Endothelial cell of umbilical vein (primary cell): ENCODE data around the gene MED27. TPM values are rescaled to one million over a fixed set of nuclear protein-coding genes. Genes with fewer than 3 reads are reported as not detected.

Experiments used
- BruUV-seq: library from RNA; stranded (reverse); fragments of 400-500 nt; replicated peaks from 2 replicates; lab custom pipeline; 2021; lab: Mats Ljungman, UMichigan
- CTCF ChIA-PET: fragments of 300-600, 350-600 bp; sonication (Branson Sonifier 250); formaldehyde crosslinking; loops from one replicate; lab custom pipeline; 2021; ENCODE audit warnings: antibody characterized with exemption, inconsistent platforms; lab: Charles Lee
- POLR2A ChIA-PET: fragments of 300-600, 350-600 bp; sonication (Branson Sonifier 250); formaldehyde crosslinking; loops from one replicate; lab custom pipeline; 2021; ENCODE audit warnings: antibody characterized with exemption, inconsistent platforms; lab: Charles Lee
- DNase-seq: peaks from one replicate; pipeline ENCODE4 v3.0.0-alpha.2; 2011; ENCODE audit warnings: low read depth, low spot score
- FAIRE-seq: peaks from 2 replicates; lab custom pipeline; 2011; peaks lifted over from hg19 to GRCh38; lab: Jason Lieb, UNC
- H2AFZ ChIP-seq: 2 replicates; pipeline ENCODE4 v1.6.0; 2012; ENCODE audit warnings: low read depth, low read length, control low read depth, inconsistent platforms
- H3K27ac ChIP-seq: 2 replicates; pipeline ENCODE4 v1.5.1; 2011; ENCODE audit warnings: low read depth, mild to moderate bottlenecking, control low read depth, low read length, moderate library complexity; ENCODE audit not compliant: insufficient read depth
- H3K27me3 ChIP-seq, 2 experiments: 2 replicates each; pipeline versions ENCODE4 v1.6.0 to v1.6.1; 2011; ENCODE audit warnings: low read length in 2 of 2, mixed read lengths in 1 of 2; ENCODE audit not compliant: control insufficient read depth in 2 of 2, insufficient read depth in 2 of 2
- H3K36me3 ChIP-seq, 2 experiments: 2 replicates in 1 of 2; 3 replicates in 1 of 2; pipeline ENCODE4 v1.5.1; 2011; ENCODE audit warnings: low read length in 2 of 2, mild to moderate bottlenecking in 1 of 2, moderate library complexity in 1 of 2; ENCODE audit not compliant: control insufficient read depth in 2 of 2, insufficient read depth in 2 of 2; ENCODE audit errors: extremely low read depth in 1 of 2
- H3K4me1 ChIP-seq: 3 replicates; pipeline ENCODE4 v1.5.1; 2011; ENCODE audit warnings: mild to moderate bottlenecking, low read length; ENCODE audit not compliant: control insufficient read depth, insufficient read depth; ENCODE audit errors: extremely low read depth
- H3K4me2 ChIP-seq: 2 replicates; pipeline ENCODE4 v1.6.1; 2011; ENCODE audit warnings: low read length, control low read depth, mixed read lengths; ENCODE audit not compliant: insufficient read depth
- H3K4me3 ChIP-seq, 3 experiments: fragments of 200-600 bp in 1 of 3; sonication (generic), shearing (Covaris generic) in 1 of 3; replicated peaks in 1 of 3; 2 replicates each; pipeline ENCODE4 v1.5.1; 2011 to 2016; ENCODE audit warnings: control low read depth in 3 of 3, low read length in 3 of 3, mild to moderate bottlenecking in 2 of 3, inconsistent platforms in 1 of 3, low read depth in 1 of 3, moderate library complexity in 1 of 3; ENCODE audit not compliant: insufficient read depth in 1 of 3
- H3K79me2 ChIP-seq: 2 replicates; pipeline ENCODE4 v1.6.0; 2012; ENCODE audit warnings: low read length, inconsistent platforms; ENCODE audit not compliant: control insufficient read depth, insufficient read depth
- H3K9ac ChIP-seq: replicated peaks from 2 replicates; pipeline ENCODE3; 2011; ENCODE audit warnings: low read length, control low read depth; ENCODE audit not compliant: insufficient read depth; ENCODE audit errors: extremely low read depth
- H3K9me1 ChIP-seq: replicated peaks from 3 replicates; pipeline ENCODE4 v1.6.0; 2011; ENCODE audit warnings: mild to moderate bottlenecking, low read length; ENCODE audit not compliant: control insufficient read depth, insufficient read depth; ENCODE audit errors: extremely low read depth
- H3K9me3 ChIP-seq: replicated peaks from 2 replicates; pipeline ENCODE4 v1.5.1; 2012; ENCODE audit warnings: low read length, inconsistent platforms; ENCODE audit not compliant: control insufficient read depth, insufficient read depth
- H4K20me1 ChIP-seq: replicated peaks from 2 replicates; pipeline ENCODE3; 2011; ENCODE audit warnings: mild to moderate bottlenecking, low read length; ENCODE audit not compliant: control insufficient read depth, insufficient read depth; ENCODE audit errors: extremely low read depth
- CTCF ChIP-seq, 2 donors: IDR thresholded peaks; 1 replicate in 1 of 2; 2 replicates in 1 of 2; pipeline ENCODE4 v1.5.1; 2011; ENCODE audit warnings: low read length in 2 of 2, mild to moderate bottlenecking in 2 of 2, moderate library complexity in 2 of 2, control low read depth in 1 of 2, inconsistent platforms in 1 of 2, low read depth in 1 of 2; ENCODE audit not compliant: insufficient read depth in 1 of 2; ENCODE audit errors: extremely low read depth in 1 of 2
- EZH2 ChIP-seq: IDR thresholded peaks from 2 replicates; pipeline ENCODE4 v1.6.1; 2012; ENCODE audit warnings: borderline replicate concordance, low read depth, mild to moderate bottlenecking, moderate library complexity, low read length, inconsistent platforms; ENCODE audit not compliant: severe bottlenecking
- FOS ChIP-seq: IDR thresholded peaks from 2 replicates; pipeline ENCODE4 v1.6.1; 2011; ENCODE audit warnings: mild to moderate bottlenecking, low read length, moderate library complexity, borderline replicate concordance; ENCODE audit not compliant: insufficient read depth
- GATA2 ChIP-seq: IDR thresholded peaks from 2 replicates; pipeline ENCODE4 v1.7.0; 2011; ENCODE audit warnings: low read depth, mild to moderate bottlenecking, moderate library complexity, mixed read lengths, low read length; ENCODE audit not compliant: insufficient read length, insufficient read depth
- JUN ChIP-seq: IDR thresholded peaks from 2 replicates; pipeline ENCODE4 v1.6.1; 2011; ENCODE audit warnings: borderline replicate concordance, low read depth; ENCODE audit not compliant: insufficient read length, insufficient read depth
- MAX ChIP-seq: IDR thresholded peaks from 2 replicates; pipeline ENCODE4 v1.6.1; 2011; ENCODE audit not compliant: insufficient read depth, insufficient read length
- MYC ChIP-seq: IDR thresholded peaks from one replicate; pipeline ENCODE4 v1.6.1; 2011; ENCODE audit warnings: mild to moderate bottlenecking, low read depth, low read length
- POLR2A ChIP-seq: IDR thresholded peaks from 2 replicates; pipeline ENCODE4 v1.6.1; 2012; ENCODE audit warnings: low read depth, mild to moderate bottlenecking, control low read depth, low read length
- POLR2AphosphoS5 ChIP-seq: IDR thresholded peaks from 2 replicates; pipeline ENCODE4 v1.6.1; 2012; ENCODE audit warnings: low read depth, mild to moderate bottlenecking, control low read depth, low read length, moderate library complexity; ENCODE audit not compliant: insufficient read depth
- dilution Hi-C: fragments of 300-500 bp; cut with MboI; formaldehyde crosslinking; loops from one replicate; pipeline ENCODE4 v1.15.0; 2019; ENCODE audit warnings: low sequenced_read_pairs; ENCODE audit not compliant: extremely low pct_ligation_motif_present
- intact Hi-C: fragments of 100-400 bp; cut with micrococcal nuclease; formaldehyde crosslinking; loops from one replicate; pipeline ENCODE4 v1.10.0; 2022
- polyA plus RNA-seq, 4 experiments: library from polyadenylated mRNA; depleted of rRNA in 3 of 4; stranded (reverse) in 3 of 4; unstranded in 1 of 4; fragments of >200 nt; gene quantifications; 2 replicates each; pipeline versions ENCODE4 v1.2.1 to v1.2.3, GENCODE V29; 2011 to 2012; ENCODE audit warnings: missing spikeins in 1 of 4
- total RNA-seq: library from RNA; stranded (reverse); gene quantifications from 2 replicates; pipeline ENCODE4 v1.2.3, GENCODE V29; 2021

Gene MED27
- total and polyA plus RNA-seq, 2 donors (not counting 3 experiments of a cell fraction or from before 2014, with no cell fraction given) = 27.9 to 47.8 TPM

DNA sequence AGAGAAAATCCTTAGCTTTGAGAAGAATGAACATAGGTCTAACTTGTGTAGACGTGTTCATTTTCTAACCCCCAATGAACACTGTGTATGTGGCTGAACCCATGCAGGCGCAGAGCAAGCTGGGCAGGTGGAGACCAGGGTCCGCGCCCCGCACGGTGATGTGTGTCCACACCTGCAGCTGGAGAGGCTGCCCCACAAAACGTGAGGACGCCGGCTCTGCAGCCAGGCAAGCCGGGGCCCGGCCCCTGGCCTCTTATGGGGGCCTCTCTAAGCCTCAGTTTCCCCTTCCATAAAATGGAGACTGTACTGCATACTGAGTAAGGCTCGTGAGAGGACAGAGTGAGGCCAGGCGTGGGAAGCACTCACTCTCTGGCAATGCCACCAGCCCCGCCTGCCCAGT, 215.1 kb downstream of the MED27 start:
- TF ChIP-seq POLR2A (no peak), GATA2 (no peak), EZH2 (no peak), POLR2AphosphoS5 (no peak), FOS (no peak), JUN (no peak), CTCF (IDR thresholded peaks at IDR 0.05; ENCODE audit: extremely low read depth in 1 of 2, insufficient read depth in 1 of 2, low read depth in 1 of 2, low read length in 2 of 2) (no peak), MAX (no peak), MYC (no peak)

More for the DNA sequence above, 215.1 kb downstream of the MED27 start:
- peaks cover 0 to 4% of the 10 kb centered on the region in 2 experiments for H3K36me3 ChIP-seq
- no peak overlapping the region for H3K27ac ChIP-seq
- DNase-seq (no peak), FAIRE-seq (no peak)
- H2AFZ ChIP-seq = no peak overlapping the region
- H3K4me1 ChIP-seq = no peaks in the 10 kb centered on the region
- no peaks in the 10 kb centered on the region for H3K27me3 ChIP-seq
- intact Hi-C loops = no loop called here
- H4K20me1 ChIP-seq = no peaks in the 10 kb centered on the region
- no peaks in the 10 kb centered on the region for H3K9me1 ChIP-seq
- H3K4me3 ChIP-seq = no peak overlapping the region
- ChIA-PET CTCF (interaction anchor here (0.9 kb wide), 1 partner anchor 15 kb away, joined by 4 read pairs; no protein-coding TSS in a partner anchor), POLR2A (no interaction called here)
- dilution Hi-C loops = no loop called here
- H3K4me2 ChIP-seq = no peak overlapping the region
- H3K9ac ChIP-seq = no peak overlapping the region
- H3K79me2 ChIP-seq = no peaks in the 10 kb centered on the region
- BruUV-seq = no TSS peak
- H3K9me3 ChIP-seq = no peaks in the 10 kb centered on the region
